ENCODE results near the gene STRBP. TPM values are rescaled to one million over a fixed set of nuclear protein-coding genes. Genes with fewer than 3 reads are reported as not detected.

Gene STRBP
- total RNA-seq, 2 donors from 2014 or later = 2.8 to 3.3 TPM

DNA sequence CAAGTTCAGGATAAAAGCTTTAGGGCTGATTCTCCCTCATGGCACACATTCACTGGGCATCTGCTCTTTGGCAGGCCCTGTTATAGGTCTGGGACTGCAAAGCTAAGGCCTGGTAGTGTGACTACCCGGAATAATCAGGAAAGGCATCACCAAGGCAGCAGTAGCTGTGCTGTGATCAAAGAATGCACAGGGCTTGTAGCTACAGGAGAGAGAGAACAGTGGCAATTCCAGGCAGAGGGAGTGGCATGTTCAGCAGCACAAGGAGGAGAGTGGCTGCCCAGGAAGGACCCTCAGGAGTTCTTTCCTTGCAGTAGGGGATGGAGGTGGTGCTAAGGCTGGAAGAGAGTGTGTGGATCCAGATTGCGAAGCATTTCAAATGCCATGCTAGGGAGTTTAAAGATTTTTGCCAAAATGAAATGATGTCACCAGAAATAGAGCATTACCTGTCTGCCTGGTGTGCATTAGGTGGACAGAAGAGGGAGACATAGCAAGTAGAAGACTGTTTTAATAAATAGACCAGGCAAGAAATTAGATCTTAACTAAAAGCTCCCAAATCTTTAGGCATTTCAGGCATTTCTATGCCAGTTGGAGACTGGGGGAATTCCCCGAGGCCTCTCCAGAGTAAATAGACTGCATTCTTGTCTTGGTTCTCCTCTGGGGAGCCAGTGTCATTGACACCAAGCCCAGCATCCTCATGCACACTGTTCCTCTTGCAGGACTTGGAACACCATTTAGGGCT, 165.8 kb downstream of the STRBP start:
- Histone ChIP-seq H3K9me3 (no peaks in the 10 kb centered on the region), H3K4me1 (ENCODE audit: control insufficient read depth in 1 of 2, low read depth in 2 of 2) (peaks cover 0 to 8% of the 10 kb centered on the region in 2 donors), H3K4me3 (no peak overlapping the region), H3K27me3 (replicated peaks; ENCODE audit: insufficient read depth) (no peaks in the 10 kb centered on the region), H3K36me3 (peaks cover 55% of the 10 kb centered on the region), H3K27ac (no peak overlapping the region)
- TF ChIP-seq, protein P1, sequence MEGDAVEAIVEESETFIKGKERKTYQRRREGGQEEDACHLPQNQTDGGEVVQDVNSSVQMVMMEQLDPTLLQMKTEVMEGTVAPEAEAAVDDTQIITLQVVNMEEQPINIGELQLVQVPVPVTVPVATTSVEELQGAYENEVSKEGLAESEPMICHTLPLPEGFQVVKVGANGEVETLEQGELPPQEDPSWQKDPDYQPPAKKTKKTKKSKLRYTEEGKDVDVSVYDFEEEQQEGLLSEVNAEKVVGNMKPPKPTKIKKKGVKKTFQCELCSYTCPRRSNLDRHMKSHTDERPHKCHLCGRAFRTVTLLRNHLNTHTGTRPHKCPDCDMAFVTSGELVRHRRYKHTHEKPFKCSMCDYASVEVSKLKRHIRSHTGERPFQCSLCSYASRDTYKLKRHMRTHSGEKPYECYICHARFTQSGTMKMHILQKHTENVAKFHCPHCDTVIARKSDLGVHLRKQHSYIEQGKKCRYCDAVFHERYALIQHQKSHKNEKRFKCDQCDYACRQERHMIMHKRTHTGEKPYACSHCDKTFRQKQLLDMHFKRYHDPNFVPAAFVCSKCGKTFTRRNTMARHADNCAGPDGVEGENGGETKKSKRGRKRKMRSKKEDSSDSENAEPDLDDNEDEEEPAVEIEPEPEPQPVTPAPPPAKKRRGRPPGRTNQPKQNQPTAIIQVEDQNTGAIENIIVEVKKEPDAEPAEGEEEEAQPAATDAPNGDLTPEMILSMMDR (IDR thresholded peaks at IDR 0.05) = no peak
- ATAC-seq (ENCODE audit: insufficient number of reproducible peaks, low FRiP score, low read depth) (no peak), DNase-seq (ENCODE audit: low spot score) (no peak)

DNA sequence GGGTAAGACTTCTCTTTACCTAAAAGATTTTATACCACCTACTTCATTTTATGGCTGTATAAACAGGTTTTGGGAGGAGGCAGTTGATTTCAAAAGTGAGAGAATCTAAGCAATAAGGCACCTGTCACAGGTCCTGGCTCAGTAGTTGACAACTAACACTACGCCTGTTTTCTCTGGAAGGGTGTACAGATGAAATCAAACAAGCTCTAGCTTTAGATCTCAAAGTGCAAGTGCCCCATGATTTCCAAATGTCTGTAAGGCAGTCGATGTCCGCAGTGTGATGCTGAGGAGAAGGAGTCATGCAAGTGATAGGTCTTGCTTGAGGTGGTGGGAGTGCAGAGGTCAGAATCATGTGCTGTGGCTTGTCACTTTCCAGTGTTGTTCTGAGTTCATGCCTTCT, 168.8 kb downstream of the STRBP start:
- Histone ChIP-seq H3K4me3 (no peak overlapping the region), H3K27me3 (replicated peaks; ENCODE audit: insufficient read depth) (no peaks in the 10 kb centered on the region), H3K4me1 (ENCODE audit: control insufficient read depth in 1 of 2, low read depth in 2 of 2) (peaks cover 0 to 11% of the 10 kb centered on the region in 2 donors), H3K36me3 (peaks cover 59% of the 10 kb centered on the region), H3K27ac (no peak overlapping the region), H3K9me3 (no peaks in the 10 kb centered on the region)
- no peak for DNase-seq (ENCODE audit: low spot score)
- TF ChIP-seq, protein P1 (IDR thresholded peaks at IDR 0.05) = no peak
- no peak for ATAC-seq (ENCODE audit: insufficient number of reproducible peaks, low FRiP score, low read depth)

DNA sequence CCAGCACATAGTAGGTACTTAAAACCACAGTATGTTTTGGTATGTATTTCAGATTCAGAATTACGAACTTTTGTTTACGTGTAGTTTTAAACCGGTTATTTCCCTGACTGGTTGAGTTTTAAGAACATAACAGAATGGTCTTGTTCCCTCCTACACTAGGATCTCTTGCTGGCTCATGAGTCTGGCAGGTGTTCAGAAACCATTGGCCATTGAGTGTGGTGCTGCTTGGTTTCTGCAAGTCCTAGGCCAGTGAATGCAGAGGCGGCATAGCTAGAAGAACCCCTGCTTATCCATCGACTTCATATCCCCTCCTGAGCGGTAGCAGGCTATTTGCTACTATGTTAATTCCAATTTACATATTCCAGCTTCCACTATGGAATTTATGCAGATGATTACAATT, 169.3 kb downstream of the STRBP start:
- no peak overlapping the region for H3K27ac ChIP-seq
- TF ChIP-seq, protein P1 (IDR thresholded peaks at IDR 0.05) = no peak
- no peaks in the 10 kb centered on the region for H3K9me3 ChIP-seq
- peaks cover 58% of the 10 kb centered on the region for H3K36me3 ChIP-seq
- no peak overlapping the region for H3K4me3 ChIP-seq
- DNase-seq (ENCODE audit: low spot score) = no peak
- no peaks in the 10 kb centered on the region for H3K27me3 ChIP-seq (replicated peaks; ENCODE audit: insufficient read depth)
- no peak for ATAC-seq (ENCODE audit: insufficient number of reproducible peaks, low FRiP score, low read depth)
- H3K4me1 ChIP-seq (ENCODE audit: control insufficient read depth in 1 of 2, low read depth in 2 of 2) = peaks cover 0 to 11% of the 10 kb centered on the region in 2 donors

DNA sequence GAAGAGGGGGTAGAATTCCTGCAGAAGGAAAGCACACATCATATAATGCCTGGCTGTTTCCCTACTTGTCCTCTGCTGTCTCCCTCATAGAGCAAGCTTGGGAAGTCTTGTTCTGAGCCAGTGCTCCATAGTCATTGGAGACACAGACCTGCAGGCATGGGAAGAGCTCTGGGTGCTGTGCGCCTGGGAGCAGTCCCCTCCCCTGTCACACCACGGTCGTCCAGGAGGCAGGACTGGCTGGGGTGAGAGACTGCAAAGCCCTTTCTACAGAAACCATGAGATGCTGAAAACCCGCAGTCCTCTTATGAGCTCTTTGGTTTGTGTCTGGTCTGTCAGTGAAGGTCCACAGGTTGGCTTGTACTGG, 170.3 kb downstream of the STRBP start:
- peaks cover 54% of the 10 kb centered on the region for H3K36me3 ChIP-seq
- H3K27ac ChIP-seq = no peak overlapping the region
- DNase-seq (ENCODE audit: low spot score) (no peak), ATAC-seq (ENCODE audit: insufficient number of reproducible peaks, low FRiP score, low read depth) (no peak)
- TF ChIP-seq, protein P1 (IDR thresholded peaks at IDR 0.05) = no peak
- H3K4me3 ChIP-seq = no peak overlapping the region
- peaks cover 0 to 11% of the 10 kb centered on the region in 2 donors for H3K4me1 ChIP-seq (ENCODE audit: control insufficient read depth in 1 of 2, low read depth in 2 of 2)
- H3K9me3 ChIP-seq = no peaks in the 10 kb centered on the region
- H3K27me3 ChIP-seq (replicated peaks; ENCODE audit: insufficient read depth) = no peaks in the 10 kb centered on the region

DNA sequence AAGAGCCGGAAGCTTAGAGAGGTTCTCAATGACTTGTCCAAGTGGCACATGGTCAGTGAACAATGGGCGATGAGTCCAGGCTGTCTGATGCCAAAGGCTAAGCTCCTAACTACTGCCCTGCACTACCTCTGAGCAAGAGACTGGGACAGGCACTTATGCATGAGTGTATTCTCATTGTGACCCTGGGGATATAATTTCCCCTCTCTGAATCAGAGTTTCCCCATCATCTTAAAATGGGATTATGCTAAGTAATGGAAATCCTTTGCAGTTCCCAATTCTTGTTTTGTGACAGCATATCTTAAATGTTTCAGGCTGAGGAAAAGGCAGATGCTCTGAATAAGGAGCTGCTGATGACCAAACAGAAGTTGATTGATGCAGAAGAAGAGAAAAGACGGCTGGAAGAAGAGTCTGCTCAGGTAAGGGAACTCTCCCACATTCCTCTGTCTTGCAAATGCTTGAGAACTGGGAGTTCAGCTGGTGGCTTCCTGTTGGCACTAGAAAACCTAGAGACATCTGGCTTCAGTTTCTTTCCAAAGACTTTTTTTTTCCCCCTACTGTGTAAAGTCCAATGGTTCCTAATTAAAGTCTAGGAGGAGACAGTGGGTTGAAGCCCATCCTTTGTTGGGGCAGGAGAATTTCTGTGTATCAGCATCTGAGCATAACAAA, 170.8 kb downstream of the STRBP start:
- TF ChIP-seq, protein P1 (IDR thresholded peaks at IDR 0.05) = no peak
- Histone ChIP-seq H3K4me3 (no peak overlapping the region), H3K36me3 (peaks cover 52% of the 10 kb centered on the region), H3K4me1 (ENCODE audit: control insufficient read depth in 1 of 2, low read depth in 2 of 2) (peaks cover 0 to 11% of the 10 kb centered on the region in 2 donors), H3K9me3 (no peaks in the 10 kb centered on the region), H3K27me3 (replicated peaks; ENCODE audit: insufficient read depth) (no peaks in the 10 kb centered on the region), H3K27ac (no peak overlapping the region)
- DNase-seq (ENCODE audit: low spot score) (no peak), ATAC-seq (ENCODE audit: insufficient number of reproducible peaks, low FRiP score, low read depth) (no peak)
